ENCODE measurements around the gene MBD3. TPM values are rescaled to one million over a fixed set of nuclear protein-coding genes. Genes with fewer than 3 reads are reported as not detected.
"Not testable (repeated sequence)": the region's sequence is repeated elsewhere in the genome, so short reads cannot be mapped to it uniquely, and the experiment has no call there.

MBD3 gene, protein sequence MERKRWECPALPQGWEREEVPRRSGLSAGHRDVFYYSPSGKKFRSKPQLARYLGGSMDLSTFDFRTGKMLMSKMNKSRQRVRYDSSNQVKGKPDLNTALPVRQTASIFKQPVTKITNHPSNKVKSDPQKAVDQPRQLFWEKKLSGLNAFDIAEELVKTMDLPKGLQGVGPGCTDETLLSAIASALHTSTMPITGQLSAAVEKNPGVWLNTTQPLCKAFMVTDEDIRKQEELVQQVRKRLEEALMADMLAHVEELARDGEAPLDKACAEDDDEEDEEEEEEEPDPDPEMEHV
- 73.8 TPM for polyA plus RNA-seq (2013, experiment 1 of 2; ENCODE audit: insufficient read length)
- 80.5 TPM for polyA plus RNA-seq (2013, experiment 2 of 2; ENCODE audit: insufficient read length)

GRCh38 chr19:1592755-1593500, at the start of gene MBD3:
MBD3 (minus strand) TSS chr19:1592865; CDS start chr19:1592631, 234 bp downstream.
- DNase-seq = peak; percentile 92

DNA sequence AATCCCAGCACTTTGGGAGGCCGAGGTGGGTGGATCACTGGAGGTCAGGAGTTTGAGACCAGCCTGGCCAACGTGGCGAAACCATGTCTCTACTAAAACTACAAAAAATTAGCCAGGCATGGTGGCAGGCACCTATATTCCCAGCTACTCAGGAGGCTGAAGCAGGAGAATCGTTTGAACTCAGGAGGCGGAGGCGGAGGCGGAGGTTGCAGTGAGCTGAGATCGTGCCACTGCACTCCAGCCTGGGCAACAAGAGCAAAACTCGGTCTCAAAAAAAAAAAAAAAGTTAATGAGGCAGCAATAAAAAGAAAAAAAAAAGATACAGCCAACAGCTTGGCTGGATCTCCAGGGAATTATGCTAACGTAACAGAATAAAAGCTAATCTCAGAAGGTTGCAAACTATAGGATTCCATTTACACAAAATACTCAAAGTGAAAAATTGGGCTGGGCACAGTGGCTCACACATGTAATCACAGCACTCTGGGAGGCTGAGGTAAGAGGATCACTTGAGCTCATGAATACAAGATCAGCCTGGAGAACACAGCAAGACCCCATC, 48.3 kb upstream of the MBD3 start:
- DNase-seq = not testable (repeated sequence)

- DNase-seq = no peak
Observed at GRCh38 chr19:1636325-1637236, 43.9 kb upstream of the MBD3 start.

DNA sequence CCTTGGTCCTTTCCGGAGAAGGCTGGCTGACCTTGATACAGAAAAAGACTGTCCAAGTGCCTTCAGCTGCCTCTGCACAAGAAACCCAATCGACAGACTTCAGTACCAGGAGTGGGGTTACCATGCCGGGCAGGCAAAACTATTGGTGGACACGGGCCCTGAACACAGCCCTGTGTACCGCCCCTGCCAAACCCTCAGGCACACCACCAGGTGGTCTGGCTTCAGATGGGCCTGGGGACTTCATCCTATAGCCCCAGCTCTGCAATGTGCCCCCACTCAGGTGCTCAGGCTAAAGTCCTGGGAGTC, 42.2 kb upstream of the MBD3 start:
- DNase-seq = no peak

- no peak for DNase-seq
Observed at GRCh38 chr19:1634242-1634937, 41.7 kb upstream of the MBD3 start.

DNA sequence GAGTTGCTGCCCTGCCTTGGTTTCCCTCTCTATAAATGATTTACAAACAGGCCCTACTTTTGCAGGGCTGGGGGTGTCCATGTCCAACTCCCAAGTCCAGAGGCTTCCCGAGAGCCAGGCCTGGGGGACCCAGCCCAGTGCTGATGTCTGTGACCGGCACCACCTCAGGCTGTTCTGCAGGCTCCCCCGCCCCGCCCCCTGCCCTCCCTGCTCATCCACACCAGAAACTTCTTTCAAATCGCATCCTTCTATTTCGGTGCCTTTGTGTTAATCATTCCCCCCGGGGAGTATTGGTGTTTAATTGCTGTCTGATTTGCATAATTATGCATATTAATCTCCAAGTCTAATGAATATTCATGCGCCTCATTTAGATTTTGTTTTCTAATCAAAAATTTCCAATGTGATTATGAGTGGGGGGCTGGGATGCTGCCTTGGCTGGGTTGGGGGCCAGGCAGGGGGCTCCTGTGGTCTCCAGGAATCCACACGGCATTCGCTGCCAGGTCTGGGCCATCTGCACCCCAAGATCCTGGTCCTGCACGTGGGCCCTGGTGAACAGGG, 40.7 kb upstream of the MBD3 start:
- no peak for DNase-seq

DNA sequence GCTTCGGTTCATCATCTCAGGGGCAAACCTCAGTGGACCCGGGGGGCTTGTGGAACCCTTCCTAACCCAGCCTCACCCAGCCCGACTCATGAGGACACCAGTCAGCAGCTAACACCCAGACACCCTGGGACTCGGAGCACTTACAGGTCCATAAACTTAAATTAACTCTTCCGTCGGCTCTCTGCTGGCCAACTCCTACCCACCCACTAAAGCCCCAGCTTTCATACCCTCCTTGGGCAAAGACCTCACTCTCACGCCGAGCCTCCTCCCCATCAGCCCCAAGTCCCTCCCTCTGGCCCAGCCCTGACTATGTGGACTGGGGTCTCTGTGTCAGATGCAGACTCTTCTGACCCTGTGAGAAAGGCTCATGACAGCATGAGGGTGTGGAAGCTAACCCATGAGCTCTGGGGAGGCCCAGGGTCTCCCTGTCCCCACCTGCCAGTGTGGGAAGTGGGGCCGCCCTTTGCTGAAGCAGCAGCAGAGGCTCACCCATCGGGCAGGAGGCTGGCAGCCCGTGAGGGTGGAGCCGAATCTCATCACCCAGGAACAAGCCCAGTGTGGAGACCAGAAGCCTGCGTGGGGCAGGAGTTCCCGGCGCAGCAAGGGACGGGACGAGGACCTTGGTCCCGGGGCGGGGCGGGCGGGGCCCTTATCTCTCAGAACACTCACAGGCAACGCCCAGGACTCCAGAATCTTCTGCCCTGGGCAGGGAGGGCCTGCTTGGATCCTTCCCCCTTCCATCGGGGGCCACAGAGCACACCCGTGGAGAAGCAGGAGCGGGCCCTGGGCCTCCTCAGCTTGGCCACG, 40.0 kb upstream of the MBD3 start:
- no peak for DNase-seq

DNA sequence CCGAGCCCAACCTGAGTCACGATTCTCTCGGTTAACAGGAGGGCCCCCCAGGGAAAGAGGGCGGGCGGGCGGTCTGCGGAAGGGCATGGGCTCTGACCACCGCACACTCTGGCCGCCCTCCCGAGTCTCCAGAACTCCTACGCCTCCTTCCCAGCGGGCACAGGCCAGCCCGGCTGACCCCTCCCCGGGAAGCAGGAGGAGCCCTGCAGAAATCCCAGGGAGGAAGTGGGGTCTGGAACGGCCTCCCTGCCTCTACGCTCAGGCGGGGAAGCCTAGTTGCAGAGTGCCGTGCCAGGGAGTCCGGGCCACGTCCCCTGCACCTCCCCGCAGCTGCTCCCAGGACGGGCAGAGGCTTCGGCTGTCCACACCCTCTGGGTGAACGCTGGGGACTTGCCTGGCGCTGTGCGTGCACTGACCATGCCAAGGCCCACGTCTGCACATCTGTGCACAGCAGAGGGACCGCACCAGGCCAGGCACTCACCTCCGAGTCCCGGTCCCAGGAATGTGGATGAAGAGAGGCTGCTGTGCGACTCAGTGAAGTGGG, 39.0 kb upstream of the MBD3 start:
- no peak for DNase-seq

DNA sequence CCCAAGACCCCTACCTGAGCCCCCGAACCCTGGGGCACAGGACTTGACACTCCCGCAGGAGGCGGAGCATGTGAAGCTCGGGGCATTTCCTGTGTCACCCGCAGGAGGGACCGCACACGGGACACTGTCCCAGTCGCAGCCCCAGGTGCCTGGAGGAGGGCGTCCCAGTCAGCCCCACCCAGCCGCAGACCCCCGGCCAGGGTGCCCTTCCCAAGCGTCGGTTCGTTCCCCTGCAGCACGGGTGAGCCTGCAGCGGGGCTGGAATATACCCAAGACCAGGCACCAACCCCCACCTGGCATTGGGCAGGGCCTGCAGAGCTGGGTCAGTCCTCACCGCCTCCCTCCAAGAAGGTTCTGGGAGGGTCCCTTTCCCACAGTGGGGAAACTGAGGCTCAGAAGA, 38.1 kb upstream of the MBD3 start:
- no peak for DNase-seq

DNA sequence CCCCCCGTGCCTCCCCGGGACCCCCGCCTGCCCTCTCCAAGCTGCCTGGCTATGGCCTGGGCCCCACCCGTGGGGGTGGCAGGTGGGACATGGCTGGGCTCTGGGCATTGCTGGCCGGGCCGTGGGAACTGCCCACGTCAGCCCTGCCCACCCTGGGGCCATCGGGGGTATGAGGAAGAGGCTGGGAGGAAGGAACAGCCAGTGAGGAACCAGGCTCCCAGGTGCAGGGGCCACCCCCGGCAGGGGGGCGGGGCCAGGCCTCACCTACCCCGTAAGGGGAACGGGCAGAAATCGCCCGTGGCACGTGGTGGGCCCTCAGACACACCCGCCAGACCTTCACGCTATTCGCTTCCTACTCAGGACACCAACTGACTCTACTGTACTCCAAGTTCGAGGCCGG, 37.3 kb upstream of the MBD3 start:
- no peak for DNase-seq

GRCh38 chr19:1629256-1629808, 36.7 kb upstream of the MBD3 start:
- no peak for DNase-seq

DNA sequence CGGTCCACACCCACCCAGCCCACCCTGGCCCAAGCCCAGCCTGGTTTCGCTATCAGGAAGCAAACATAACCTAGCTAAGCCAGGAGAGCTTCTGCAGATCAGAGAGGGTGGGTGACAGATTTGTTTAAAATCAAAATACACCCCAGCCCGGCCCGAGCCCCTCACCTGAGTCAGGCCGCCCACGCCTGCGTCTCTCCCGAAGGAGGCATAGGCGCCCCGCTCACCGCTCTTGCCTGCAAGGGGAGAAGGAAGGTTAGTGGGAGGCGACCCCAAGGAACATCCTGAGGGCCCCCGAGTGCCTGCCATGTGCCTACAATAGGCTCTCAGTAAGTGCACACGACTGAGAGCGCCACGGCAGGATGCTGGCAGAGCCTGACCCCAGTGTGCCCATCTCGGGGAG, 34.5 kb upstream of the MBD3 start:
- DNase-seq = no peak

GRCh38 chr19:1626417-1627010, 33.8 kb upstream of the MBD3 start:
- DNase-seq = no peak

GRCh38 chr19:1624458-1624857, 31.8 kb upstream of the MBD3 start:
- peak; percentile 35 for DNase-seq

DNA sequence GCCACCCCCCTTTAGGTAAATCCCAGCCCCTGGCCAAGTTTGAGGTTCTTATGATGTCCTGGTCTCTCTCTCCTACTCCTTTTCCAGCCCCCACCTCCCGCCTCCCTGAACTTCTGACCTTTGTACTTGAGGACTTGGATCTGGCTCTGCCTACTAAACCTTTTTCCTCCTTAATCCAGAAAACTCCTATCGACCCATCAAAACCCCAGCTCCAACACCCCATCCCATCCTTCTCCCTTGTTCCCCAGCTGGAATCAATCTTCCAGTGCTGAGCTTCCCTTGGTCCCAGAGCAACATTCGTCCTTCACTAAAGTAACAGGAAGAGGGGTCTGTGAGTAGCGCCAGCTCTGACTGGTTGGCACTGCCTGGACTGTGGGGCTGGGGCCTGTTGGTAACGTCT, 29.9 kb upstream of the MBD3 start:
- DNase-seq = no peak

- no peak for DNase-seq
Observed at GRCh38 chr19:1622007-1622406, 29.3 kb upstream of the MBD3 start.

GRCh38 chr19:1621574-1621973, 28.9 kb upstream of the MBD3 start:
- no peak for DNase-seq

GRCh38 chr19:1621021-1621420, 28.4 kb upstream of the MBD3 start:
- no peak for DNase-seq

DNA sequence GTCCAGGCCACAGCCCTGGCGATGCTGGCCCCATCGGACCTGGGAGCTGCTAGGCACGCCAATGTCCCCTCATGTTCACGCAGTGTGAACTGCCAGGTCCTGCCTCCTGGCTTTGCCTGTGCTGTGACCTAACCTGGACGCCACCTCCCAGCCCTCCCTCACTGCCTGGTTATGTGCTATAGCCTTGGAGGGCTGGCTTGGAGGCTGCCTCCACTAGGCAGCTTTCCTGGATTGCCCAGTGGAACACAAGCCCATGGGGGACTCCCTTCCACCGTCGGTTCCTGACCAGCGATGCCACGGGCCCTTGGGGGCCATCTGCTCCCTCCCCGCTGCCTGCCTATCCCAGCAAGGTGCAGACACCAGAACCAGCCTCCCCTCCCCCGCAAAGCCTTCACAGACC, 27.8 kb upstream of the MBD3 start:
- DNase-seq = no peak

DNA sequence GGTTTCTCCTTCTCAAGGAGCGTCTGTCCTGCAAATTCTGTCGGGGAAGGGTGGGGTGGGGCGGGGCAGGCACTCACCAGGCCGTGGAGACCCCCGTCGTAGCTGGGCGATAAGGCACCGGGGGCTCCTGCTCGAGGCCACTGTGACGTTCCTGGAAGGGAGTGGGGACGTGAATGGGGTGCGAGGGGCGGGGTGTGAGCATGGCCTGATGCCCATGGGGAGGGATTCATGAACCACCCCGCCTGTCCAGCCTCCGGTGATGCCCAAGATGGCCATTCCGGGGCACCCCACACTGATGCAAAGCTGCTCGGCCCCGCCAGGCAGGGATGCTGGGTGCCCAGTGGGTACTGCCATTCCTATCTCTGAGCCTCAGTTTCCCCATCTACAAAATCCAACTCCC, 27.0 kb upstream of the MBD3 start:
- no peak for DNase-seq

Data from fibroblast of skin of abdomen (primary cell).